ENCODE measurements around the gene RPH3AL. TPM values are rescaled to one million over a fixed set of nuclear protein-coding genes. Genes with fewer than 3 reads are reported as not detected.
"Not testable (repeated sequence)": the region's sequence is repeated elsewhere in the genome, so short reads cannot be mapped to it uniquely, and the experiment has no call there.

RPH3AL gene
- total and polyA plus RNA-seq, 10 donors, result 4.8 to 182 (median 49.1) TPM

GRCh38 chr17:210402-210801 lies 142.2 kb downstream of the RPH3AL start:
- Histone ChIP-seq H3K4me3 (no peak overlapping the region), H3K36me3 (peaks cover 0 to 47% (median 16%) of the 10 kb centered on the region in 6 donors), H3K4me1 (peaks cover 0 to 7% (median 1%) of the 10 kb centered on the region in 6 donors), H3K9me3 (peaks cover 0 to 11% (median 0%) of the 10 kb centered on the region in 8 donors), H3K27me3 (replicated peaks in 1 of 7) (peaks cover 0 to 6% (median 0%) of the 10 kb centered on the region in 7 donors), H3K27ac (no peak overlapping the region)
- DNase-seq, result peak; percentile 56
- intact Hi-C loops (cut with DNase I; ENCODE audit: low total_unique reads), result no loop called here
- TF ChIP-seq, protein P1, sequence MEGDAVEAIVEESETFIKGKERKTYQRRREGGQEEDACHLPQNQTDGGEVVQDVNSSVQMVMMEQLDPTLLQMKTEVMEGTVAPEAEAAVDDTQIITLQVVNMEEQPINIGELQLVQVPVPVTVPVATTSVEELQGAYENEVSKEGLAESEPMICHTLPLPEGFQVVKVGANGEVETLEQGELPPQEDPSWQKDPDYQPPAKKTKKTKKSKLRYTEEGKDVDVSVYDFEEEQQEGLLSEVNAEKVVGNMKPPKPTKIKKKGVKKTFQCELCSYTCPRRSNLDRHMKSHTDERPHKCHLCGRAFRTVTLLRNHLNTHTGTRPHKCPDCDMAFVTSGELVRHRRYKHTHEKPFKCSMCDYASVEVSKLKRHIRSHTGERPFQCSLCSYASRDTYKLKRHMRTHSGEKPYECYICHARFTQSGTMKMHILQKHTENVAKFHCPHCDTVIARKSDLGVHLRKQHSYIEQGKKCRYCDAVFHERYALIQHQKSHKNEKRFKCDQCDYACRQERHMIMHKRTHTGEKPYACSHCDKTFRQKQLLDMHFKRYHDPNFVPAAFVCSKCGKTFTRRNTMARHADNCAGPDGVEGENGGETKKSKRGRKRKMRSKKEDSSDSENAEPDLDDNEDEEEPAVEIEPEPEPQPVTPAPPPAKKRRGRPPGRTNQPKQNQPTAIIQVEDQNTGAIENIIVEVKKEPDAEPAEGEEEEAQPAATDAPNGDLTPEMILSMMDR (IDR thresholded peaks at IDR 0.05 in 8 of 11, conservative IDR thresholded peaks at IDR 0.05 in 3 of 11), result no peak
- peak in 2 of 3 donors; percentile 11 to 27 for TF ChIP-seq POLR2AphosphoS5 (IDR thresholded peaks at IDR 0.05)
- 89 to 98% (median 96%) methylated on average over 8 of the region's 8 CpGs for WGBS, 5 donors

- intact Hi-C loops (cut with DNase I; ENCODE audit: low total_unique reads), result no loop called here
- TF ChIP-seq POLR2AphosphoS5 (IDR thresholded peaks at IDR 0.05) (no peak), POLR2A (IDR thresholded peaks at IDR 0.05) (no peak)
- TF ChIP-seq, protein P1 (IDR thresholded peaks at IDR 0.05 in 8 of 11, conservative IDR thresholded peaks at IDR 0.05 in 3 of 11), result no peak
Observed at GRCh38 chr17:208429-208828, 144.2 kb downstream of the RPH3AL start.

GRCh38 chr17:207775-208174 lies 144.8 kb downstream of the RPH3AL start:
- H3K4me1 ChIP-seq, result peaks cover 0 to 16% (median 8%) of the 10 kb centered on the region in 6 donors
- WGBS, 5 donors, result 87 to 95% (median 89%) methylated on average over 8 of the region's 8 CpGs
- no peak for TF ChIP-seq POLR2A (IDR thresholded peaks at IDR 0.05)
- H3K36me3 ChIP-seq, result peaks cover 0 to 26% (median 9%) of the 10 kb centered on the region in 6 donors
- intact Hi-C loops (cut with DNase I; ENCODE audit: low total_unique reads), result no loop called here
- H3K27ac ChIP-seq, result no peak overlapping the region
- peaks cover 0 to 6% (median 0%) of the 10 kb centered on the region in 7 donors for H3K27me3 ChIP-seq (replicated peaks in 1 of 7)
- no peak overlapping the region for H3K4me3 ChIP-seq
- no peak for DNase-seq
- peaks cover 0 to 11% (median 0%) of the 10 kb centered on the region in 8 donors for H3K9me3 ChIP-seq

More at GRCh38 chr17:208429-208828, 144.2 kb downstream of the RPH3AL start:
- no peak overlapping the region for H3K4me3 ChIP-seq
- H3K27ac ChIP-seq, result no peak overlapping the region
- H3K4me1 ChIP-seq, result peaks cover 0 to 16% (median 8%) of the 10 kb centered on the region in 6 donors
- WGBS, 5 donors, result 82 to 91% (median 89%) methylated on average over 4 to 8 of the region's 8 CpGs
- peaks cover 0 to 6% (median 0%) of the 10 kb centered on the region in 7 donors for H3K27me3 ChIP-seq (replicated peaks in 1 of 7)
- peaks cover 0 to 33% (median 11%) of the 10 kb centered on the region in 6 donors for H3K36me3 ChIP-seq
- peak; percentile 53 for DNase-seq
- H3K9me3 ChIP-seq, result peaks cover 0 to 11% (median 0%) of the 10 kb centered on the region in 8 donors

- Histone ChIP-seq H3K36me3 (peaks cover 0 to 19% (median 4%) of the 10 kb centered on the region in 6 donors), H3K27ac (no peak overlapping the region), H3K9me3 (peaks cover 0 to 11% (median 0%) of the 10 kb centered on the region in 8 donors), H3K4me1 (peaks cover 0 to 16% (median 8%) of the 10 kb centered on the region in 6 donors), H3K4me3 (no peak overlapping the region), H3K27me3 (replicated peaks in 1 of 7) (peaks cover 0 to 6% (median 0%) of the 10 kb centered on the region in 7 donors)
- 70 to 96% (median 93%) methylated on average over 18 to 37 of the region's 37 CpGs for WGBS, 5 donors
- peak; percentile 45 for DNase-seq
- TF ChIP-seq POLR2A (IDR thresholded peaks at IDR 0.05) (no peak), POLR2AphosphoS5 (IDR thresholded peaks at IDR 0.05) (no peak)
- TF ChIP-seq, protein P1 (IDR thresholded peaks at IDR 0.05 in 8 of 11, conservative IDR thresholded peaks at IDR 0.05 in 3 of 11), result no peak
- intact Hi-C loops (cut with DNase I; ENCODE audit: low total_unique reads), result no loop called here
Observed at GRCh38 chr17:206941-207560, 145.6 kb downstream of the RPH3AL start.

- H3K4me3 ChIP-seq; intact Hi-C loops (cut with DNase I; ENCODE audit: low total_unique reads); H3K27me3 ChIP-seq (replicated peaks in 1 of 7); H3K27ac ChIP-seq: not testable (repeated sequence)
- 92 to 96% (median 94%) methylated on average over 27 of the region's 27 CpGs for WGBS, 5 donors
- Histone ChIP-seq H3K36me3 (peaks cover 0 to 13% (median 1%) of the 10 kb centered on the region in 6 donors), H3K9me3 (peaks cover 0 to 11% (median 0%) of the 10 kb centered on the region in 8 donors), H3K4me1 (peaks cover 0 to 16% (median 8%) of the 10 kb centered on the region in 6 donors)
- peak; percentile 2 for DNase-seq
Observed at GRCh38 chr17:206484-206883, 146.1 kb downstream of the RPH3AL start.
